GM21717 (cell line): ENCODE measurements around the gene ATP1B1.
A peak's percentile ranks its signal among the peaks of the same experiment; 100 is the strongest.

Source experiments
- ATAC-seq: cut with Tn5 transposase; IDR thresholded peaks from one replicate; pipeline ENCODE4 v1.9.1; 2021; ENCODE audit warnings: mild to moderate bottlenecking, moderate library complexity; ENCODE audit not compliant: unreplicated experiment

The ATP1B1 gene

DNA sequence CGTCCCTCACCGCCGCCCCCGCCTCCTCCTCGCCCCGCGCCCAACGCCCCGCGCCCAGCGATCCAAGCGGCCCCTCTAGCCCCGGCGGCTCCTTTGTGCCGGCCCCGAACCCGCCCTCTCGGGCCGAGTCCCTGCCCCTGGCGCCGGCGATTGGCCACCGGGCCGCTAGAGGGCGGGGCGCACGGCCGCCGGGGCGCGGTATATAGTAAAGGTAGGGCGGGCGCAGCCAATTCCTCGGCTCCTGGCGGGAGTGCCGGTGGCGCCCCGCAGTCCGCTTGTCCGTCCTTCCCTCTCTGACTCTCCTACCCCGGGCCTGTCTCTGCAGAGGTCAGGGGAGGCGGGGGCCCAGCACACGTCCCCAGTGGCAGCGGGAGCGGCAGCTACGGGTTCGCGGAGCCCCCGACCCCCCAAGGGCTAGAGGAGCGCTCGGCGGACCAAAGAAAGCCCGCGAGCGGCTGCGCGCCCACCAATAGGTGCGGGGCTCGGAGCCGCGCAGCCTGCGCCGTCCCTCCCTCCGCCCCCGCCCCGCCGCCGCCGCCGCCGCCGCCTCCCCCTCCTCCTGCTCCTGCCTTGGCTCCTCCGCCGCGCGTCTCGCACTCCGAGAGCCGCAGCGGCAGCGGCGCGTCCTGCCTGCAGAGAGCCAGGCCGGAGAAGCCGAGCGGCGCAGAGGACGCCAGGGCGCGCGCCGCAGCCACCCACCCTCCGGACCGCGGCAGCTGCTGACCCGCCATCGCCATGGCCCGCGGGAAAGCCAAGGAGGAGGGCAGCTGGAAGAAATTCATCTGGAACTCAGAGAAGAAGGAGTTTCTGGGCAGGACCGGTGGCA lies at the start of gene ATP1B1:
Gene ATP1B1 (plus strand): TSS at position 596 of the 826 bp plus-strand sequence. CDS start 140 bp downstream, at position 736.
- peak; percentile 88 for ATAC-seq

DNA sequence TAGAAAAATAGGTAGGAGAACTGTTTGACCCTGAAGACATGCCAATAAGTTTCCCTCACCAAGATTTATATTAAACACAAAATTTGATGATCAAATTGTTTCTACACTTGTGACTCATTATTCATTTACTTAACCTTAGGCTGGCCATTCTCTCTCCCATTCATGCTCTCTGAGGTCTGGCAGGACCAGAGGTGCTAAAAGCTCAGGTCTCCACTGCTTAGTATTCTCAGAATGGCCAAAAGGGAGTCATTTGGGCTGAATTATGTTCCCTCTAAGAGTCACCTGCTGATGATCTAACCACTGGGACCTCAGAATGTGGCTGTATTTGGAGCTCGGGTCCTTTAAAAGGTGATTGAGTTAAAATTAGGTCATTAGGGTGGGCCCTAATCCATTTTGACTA lies 47.1 kb upstream of the ATP1B1 start:
- ATAC-seq = no peak

DNA sequence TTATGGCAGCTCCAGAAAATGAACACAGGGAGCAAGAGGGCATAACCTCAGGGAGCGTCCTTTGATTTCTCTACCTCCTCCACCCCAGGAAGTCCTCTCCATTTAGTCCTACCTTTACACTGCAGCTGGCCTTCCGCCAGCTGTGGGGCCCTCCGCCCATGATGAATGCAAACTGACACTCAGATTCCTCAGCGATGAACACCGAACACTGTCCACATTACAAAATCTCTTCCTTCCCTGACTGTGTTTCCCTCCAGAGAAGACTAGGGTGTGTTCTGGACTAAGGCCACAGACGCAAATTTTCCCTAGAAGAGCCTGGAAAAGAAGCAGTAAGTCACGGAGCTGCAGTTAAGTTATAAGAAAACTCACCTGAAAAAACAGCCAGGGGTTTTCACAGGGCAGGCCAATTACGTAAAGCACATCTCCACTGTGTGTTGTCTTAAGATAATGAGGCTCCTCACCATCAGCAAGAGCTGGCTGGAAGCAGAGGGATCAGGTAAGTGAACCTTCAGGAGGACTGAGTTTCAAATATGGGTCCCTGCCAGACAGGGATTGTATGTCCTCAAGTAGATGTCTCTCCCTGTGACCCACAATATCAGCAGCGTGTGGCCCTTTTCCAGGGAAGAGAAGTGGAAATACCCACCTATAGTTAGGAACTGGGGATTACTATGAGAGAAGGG lies 46.3 kb upstream of the ATP1B1 start:
- no peak for ATAC-seq

DNA sequence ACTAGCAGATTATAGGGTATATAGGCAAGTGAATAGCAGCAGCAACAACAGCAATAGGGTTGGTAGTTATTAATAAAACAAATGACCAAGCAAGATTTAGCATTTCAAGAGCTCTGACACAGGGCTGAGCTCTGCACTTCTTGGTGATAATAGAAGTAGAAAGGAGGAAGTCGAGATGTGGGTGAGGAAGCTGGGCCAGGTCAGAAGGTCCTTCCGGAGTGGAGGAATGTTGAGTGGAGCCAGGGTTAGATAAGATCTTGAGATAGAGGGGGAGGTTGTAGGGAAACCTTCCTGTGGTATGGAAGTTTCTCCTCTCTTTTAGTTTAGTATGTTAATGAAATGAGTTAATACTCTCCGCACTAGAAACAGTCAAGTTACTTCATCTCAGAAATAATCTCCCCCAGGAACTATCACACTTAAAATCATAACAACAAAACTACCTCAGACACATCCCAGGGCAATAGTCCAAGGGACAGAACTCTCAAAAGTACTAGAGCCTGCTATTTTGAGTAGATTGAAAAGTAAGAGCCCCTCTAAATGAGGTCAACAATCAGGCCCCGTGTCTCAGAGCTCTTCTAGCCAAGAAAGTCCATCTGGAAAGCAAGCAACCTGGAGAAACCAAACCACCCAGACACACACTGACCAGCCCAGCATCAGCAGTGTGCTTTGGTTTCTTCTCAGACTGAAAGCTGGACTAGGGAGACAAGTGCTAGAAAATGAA lies 45.4 kb upstream of the ATP1B1 start:
- ATAC-seq = no peak

DNA sequence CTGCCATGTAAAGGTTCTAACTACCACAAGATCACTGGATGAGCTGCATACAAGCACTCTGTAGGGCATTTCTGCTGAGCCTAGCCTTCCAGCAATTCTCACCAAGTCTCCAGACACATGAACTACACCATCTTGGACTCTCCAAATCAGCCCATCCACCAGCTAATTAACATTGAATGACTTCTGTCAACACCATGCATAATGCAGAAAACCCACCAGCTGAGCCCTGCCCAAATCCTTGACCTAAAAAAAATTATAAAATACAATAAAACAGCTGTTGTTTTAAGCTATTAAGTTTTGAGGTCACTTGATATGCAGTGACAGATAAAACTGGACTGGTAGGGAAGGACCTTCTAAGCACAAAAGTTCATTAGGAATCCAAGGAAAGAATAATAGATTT lies 44.3 kb upstream of the ATP1B1 start:
- ATAC-seq = no peak

DNA sequence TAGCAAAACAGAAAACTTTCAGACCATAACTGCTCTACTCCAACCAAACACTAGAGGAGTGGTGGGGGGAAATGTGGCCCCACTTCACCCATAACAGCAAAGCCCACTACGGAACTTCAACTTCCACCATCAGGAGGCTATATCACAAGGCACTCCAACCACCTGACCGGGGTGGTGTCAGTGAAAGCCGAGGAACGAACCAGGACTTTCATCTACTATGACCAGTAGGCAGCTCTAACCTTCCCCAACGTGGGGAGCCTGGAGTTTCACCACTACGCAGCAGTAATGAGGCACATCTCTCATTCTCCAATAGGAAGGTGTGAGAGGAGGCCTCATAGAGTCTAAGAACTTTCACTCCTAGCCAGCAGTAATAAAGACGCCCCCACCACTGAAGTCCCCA lies 42.4 kb upstream of the ATP1B1 start:
- no peak for ATAC-seq

DNA sequence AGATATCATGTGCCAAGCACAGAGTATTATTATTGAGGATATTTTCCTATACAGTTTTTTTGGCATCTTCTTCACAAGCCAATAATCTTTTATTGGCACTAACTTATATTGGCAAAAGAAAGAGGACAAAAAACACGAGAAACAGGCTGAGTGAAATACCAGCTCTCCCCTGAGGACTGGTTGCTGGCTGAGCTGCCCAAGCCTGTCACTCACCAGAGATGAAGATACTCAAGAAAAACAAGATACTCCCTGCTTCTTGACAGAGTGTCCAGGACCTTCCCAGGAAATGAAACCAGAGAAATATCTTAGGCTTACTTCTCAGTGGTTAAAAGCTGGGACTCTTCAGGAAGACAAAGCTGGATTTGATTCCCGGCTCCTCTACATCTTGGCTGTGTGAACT lies 35.9 kb upstream of the ATP1B1 start:
- ATAC-seq = no peak

DNA sequence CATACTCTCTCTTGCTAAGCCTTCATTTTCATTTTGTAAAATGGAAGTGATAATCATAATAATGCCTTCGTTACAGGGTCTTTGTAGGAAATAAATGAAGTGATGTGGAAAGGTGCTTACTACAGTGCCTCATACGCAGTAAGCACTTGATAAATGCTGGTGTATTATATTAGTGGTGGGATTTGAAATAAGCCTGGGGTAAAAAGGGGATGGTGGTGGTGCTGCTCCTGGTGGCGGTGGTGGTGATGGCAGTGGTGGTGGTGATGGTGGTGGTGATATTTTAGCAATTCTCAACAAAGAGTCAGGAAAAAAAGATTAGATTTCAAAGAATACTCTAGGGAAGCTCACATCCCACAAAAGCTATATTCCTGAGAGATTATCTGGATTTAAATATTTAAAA lies 35.5 kb upstream of the ATP1B1 start:
- ATAC-seq = no peak

DNA sequence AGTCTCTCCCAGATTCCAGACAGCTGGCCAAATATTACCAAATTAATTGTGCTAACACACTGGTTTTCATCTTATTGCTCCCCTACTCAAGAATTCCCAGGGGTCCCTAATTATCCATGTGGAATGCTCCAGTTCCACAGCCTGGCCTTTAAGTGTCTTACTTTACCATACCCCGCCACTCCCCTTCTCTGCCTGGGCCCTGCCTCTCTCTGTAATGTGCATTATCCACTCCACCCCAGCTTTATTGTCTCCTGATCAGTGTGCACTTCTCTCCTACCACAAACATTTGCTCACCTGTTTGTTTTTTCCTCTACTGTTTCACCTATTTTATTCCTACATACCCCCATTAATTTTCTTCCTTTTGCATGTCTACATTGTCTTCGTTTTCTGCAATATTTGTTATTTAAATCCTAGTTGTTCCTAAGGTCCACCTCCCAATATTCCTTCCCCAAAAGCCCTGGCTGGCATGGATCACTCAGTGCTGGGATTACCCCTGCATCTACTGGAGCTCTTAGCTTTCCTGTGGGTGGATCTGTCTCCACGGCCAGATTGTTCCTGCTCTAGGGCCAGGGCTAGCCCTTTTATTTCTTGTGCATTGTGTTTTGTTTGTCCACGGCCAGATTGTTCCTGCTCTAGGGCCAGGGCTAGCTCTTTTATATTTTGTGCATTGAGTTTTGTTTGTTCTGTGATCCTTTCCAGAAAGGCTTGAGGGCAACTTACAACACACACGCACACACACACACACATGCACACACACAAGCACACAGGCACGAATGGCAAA lies 33.4 kb upstream of the ATP1B1 start:
- ATAC-seq = no peak

DNA sequence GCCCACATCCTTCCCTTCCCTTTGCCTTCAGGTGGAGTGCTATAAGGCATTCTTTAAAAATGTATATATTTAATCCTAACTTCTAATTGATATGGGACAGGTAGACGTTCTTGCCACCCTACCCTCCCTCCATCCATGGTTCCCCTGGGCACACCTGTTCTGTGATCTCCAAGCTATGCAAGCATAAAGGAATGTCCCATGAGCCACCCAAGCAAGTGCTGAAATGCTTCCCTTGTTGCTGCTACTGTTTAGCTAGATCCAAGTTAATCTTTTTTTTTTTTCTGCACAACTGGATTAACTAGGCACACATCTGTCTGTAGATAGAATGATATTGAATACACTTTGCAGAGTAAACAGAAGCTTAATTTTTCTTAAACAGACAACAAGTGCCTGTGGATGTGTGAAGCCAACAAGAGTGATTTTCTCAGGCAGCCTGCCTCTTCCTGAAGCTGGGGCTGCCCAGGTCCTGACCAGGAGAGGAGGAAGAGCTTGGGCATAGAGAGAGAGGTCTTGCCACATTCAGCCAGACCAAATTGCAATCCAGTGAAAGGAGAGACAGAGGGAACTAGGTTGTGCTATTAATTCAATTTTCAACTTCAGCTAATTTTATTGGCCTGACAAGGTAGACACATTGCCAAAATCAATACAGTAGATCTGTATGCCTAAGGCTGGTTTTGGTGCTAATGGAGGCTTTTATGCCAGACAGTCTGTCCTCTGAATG lies 28.2 kb upstream of the ATP1B1 start:
- ATAC-seq = no peak

DNA sequence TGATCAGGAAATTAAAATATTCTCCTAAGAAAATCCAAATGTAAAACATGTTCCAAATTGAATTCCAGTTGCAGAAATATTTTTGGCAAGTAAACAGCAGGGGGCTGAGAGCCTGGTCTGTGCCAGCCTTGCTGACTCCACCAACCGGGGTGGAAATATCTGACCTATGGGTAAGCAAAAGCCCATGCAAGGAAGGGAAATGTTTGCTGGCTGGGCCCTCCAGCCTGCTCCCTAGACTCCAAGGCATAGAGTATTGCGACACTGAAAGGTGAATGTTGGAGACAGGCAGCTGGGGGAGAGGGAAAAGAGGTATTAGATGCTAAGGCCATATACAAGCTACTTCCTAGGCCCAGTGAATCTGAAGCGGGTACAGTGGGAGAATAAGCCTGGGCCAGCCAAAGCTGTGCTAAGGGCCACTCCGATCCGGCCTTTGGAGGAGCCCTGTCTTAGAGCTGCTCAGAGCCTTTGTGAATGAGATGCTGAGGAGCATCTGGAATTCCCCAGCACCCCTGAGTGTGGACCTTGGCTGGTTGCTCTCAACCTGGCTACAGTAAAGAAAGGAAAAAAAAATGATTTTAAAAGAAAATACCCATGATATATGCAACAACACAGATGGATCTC lies 24.9 kb upstream of the ATP1B1 start:
- ATAC-seq = no peak

DNA sequence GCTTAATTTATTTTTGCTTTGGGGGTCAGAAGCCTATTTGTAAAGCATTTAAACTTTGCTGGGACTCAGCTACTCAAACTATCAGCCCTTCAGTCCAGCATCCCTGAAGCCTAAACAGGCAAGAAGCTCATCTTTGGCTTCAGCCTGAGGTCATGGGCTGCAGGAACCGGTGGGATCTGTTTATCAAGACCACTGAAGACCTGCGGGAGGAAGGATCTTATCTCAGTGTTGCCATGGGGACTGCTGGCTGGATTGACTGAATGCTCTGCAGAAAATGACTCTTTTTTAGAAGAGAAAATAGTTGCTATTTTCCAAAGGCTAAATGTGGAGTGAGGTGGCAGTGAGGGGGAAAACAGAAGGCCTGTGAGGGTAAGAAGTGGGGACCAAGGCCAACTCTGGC lies 20.6 kb upstream of the ATP1B1 start:
- no peak for ATAC-seq

DNA sequence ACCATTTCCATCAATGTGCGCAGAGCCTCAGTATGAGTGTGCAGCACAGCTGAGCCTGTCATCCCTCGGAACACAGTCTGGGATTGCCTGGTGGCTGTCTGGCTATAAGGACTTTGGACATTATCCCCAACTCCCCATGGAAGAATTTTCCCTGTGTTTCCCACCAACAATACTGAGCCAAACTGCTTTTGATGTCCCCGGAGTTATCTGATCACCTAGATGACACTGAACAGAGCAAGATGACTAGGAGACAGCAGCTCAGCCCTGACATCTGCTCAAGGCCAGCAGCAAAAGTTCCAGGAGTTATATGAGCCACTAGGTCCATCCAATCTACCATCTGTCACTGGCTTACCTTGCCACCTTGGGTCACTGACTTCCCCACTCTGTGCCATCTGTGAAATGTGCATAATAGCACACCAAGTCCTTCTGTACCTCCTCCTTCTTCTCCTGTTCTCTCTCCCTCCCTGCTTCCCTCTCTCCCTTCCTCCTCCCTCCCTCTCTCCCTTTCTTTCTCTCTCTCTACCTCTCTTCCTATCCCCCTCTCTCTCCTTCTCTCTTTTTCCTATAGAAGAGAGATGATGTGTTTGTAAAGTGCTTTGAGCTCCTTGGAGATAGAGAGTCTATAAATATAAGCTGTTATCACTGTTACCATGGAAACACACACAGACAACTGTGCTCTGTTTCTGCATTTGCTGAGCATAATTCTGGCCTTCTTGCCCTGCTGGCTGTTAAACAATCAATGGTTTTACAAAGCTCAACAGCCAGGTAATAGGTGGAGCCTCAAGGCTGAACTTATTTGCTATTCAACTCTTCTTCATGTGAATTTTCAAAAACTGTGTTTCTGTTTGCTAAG lies 19.7 kb upstream of the ATP1B1 start:
- ATAC-seq = no peak

DNA sequence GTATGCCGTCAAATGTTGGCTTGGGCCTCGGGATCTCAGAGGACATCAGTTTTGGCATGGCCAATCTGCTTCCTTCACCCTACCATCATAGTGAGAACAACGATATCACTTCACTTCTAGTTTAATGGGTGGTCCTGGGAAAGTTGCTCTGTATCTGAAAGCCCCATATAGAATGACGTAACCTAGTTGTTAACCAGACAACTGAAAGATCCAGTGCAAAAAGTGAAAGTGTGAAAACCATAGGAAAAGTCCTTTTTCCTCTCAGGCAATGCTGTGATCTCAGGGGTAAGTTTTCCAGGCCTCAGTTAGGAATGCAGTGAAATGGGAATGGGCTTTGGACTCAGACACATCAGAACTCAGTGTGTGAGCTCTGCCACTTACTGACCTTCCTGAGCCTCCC lies 18.6 kb upstream of the ATP1B1 start:
- no peak for ATAC-seq

DNA sequence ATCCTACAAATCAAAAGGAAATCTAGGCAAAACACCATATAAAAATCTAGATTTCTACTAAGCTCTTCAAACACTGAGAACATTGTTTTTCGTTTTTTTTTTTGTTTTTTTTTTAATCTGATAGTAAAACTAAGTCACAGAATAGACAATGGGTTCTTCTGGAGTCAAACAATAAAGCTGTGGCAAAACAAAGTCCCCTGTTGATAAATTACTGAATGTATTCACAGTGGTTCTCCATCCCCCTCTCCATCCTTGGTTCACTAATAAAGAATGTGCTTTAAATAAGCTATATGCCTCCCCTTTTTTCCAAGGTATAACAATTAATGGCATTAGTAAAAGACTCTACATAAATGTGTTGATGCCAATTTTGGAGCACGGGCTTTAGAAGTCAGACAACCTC lies 16.7 kb upstream of the ATP1B1 start:
- no peak for ATAC-seq

DNA sequence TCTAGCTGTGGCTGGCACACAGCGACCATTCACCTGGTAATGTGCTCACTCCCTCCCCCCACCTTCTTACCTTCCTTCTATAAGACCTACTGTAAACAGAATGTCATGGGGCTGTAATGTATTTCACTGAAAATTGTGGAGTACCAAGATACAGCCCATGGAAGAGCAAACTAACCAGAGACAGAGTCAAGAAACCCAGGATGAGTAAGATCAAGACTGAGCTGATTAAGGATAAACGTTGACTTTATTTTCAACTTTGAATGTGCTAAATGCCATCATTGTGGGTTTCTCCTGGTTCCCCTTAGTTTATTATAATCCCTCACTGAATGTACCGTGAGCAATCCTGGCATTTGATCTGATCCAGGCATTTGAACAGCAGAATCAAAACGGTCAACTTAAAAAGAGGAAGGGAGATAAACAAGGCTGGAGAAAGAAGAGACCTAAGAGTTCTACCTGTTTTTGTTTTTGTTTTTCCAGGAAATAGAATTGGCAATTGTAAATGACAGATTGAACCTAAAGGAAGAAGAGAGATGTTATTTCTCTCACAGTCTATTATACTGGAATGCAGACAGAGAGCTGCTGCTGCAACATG lies 16.1 kb upstream of the ATP1B1 start:
- ATAC-seq = no peak

DNA sequence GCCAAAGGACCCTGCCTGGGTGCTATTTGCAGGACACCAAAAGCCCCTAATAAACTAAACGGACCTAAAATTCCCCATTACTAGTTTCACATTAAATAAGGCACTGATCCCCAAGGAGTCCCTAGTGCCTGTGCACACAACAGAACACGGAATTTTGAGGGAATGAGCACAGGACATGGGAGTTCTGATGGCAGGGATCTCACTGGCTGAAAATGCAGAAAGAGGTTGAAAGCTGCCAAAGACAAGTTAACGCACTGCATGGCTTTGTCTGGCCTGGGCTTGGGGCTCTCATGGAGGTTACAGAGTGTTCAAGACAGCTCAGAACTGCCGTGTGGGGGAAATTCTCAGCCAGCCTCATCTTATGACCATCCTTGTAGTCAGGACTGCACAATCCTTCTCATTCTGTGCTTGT lies 15.6 kb upstream of the ATP1B1 start:
- ATAC-seq = peak; percentile 54

DNA sequence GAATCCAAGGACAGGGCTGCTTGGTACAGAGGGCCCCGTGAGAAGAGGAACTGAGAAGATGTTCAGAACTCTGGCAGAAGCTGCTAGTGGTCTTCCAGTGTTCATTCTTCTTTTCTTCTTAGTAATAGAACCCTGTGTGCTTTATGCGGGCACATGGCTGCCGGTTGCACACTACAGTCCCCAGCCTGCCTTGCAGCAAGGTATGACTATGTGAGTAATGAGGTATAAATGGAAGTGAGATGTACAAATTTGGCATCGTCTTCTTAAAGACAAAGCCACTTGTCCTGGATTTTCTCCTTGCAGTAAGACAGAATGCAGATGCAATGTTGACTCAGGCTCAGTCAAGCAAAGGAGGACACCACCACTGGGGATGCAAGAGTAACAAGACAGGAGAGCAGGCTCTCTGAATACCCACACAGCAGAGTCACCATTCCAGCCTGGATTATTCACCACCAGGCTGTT lies 15.0 kb upstream of the ATP1B1 start:
- peak; percentile 86 for ATAC-seq

DNA sequence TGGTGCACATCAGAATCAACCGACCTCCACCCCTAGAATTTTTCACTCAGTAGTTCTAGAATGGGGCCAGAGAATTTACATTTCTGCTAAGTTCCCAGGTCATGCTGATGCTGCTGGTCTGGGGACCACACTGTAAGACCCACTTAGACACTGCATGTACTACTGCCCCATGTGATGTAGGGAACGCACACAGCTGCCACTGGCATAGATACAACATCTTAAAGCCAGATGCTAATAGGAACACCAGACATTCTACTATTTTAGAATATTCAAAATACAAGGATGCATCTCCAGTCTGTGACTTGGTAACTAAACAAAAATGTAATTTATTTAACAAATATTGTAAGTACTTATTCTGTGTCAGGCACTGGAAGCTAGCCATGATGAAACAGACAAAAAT lies 14.1 kb upstream of the ATP1B1 start:
- no peak for ATAC-seq
